ENCODE measurements around the gene PLA2G10. TPM values are rescaled to one million over a fixed set of nuclear protein-coding genes. Genes with fewer than 3 reads are reported as not detected.

The PLA2G10 gene
- total RNA-seq, 1 donor from 2014 or later: not detected

- no peaks in the 10 kb centered on the region for H3K36me3 ChIP-seq (ENCODE audit: insufficient read depth, low read length)
- H3K9ac ChIP-seq (ENCODE audit: low read length): no peak overlapping the region
- no peak overlapping the region for H3K4me3 Mint-ChIP-seq (ENCODE audit: unreplicated experiment)
- DNase-seq (ENCODE audit: low read depth): no peak
- H3K4me1 ChIP-seq (ENCODE audit: insufficient read depth, low read length): no peaks in the 10 kb centered on the region
- no peak overlapping the region for H3K27ac ChIP-seq (ENCODE audit: low read depth, low read length)
- no peak overlapping the region for H2AFZ ChIP-seq (ENCODE audit: low read depth, low read length)
- no peaks in the 10 kb centered on the region for H3K9me3 ChIP-seq (ENCODE audit: insufficient read depth, low read depth, low read length)
- no peak overlapping the region for H3K27ac Mint-ChIP-seq (ENCODE audit: unreplicated experiment)
- no peaks in the 10 kb centered on the region for H4K20me1 ChIP-seq (ENCODE audit: insufficient read depth, low read length)
- H3K36me3 Mint-ChIP-seq (ENCODE audit: low read depth, unreplicated experiment): no peaks in the 10 kb centered on the region
- no peaks in the 10 kb centered on the region for H3K4me1 Mint-ChIP-seq (ENCODE audit: low read depth, unreplicated experiment)
- TF ChIP-seq CTCF (IDR thresholded peaks at IDR 0.05; ENCODE audit: insufficient read depth, low read depth, low read length) (no peak), EZH2 (IDR thresholded peaks at IDR 0.05; ENCODE audit: insufficient read depth, low read length) (no peak)
- peaks cover 6% of the 10 kb centered on the region for H3K9me3 Mint-ChIP-seq (ENCODE audit: unreplicated experiment)
- H3K27me3 ChIP-seq (ENCODE audit: insufficient read depth, low read length): no peaks in the 10 kb centered on the region
- no peaks in the 10 kb centered on the region for H3K27me3 Mint-ChIP-seq (ENCODE audit: low read depth, unreplicated experiment)
- no peak overlapping the region for H3K4me2 ChIP-seq (ENCODE audit: low read length)
- H3K4me3 ChIP-seq (ENCODE audit: insufficient read depth, low read depth, low read length): no peak overlapping the region
- FAIRE-seq: no peak
- H3K79me2 ChIP-seq (ENCODE audit: insufficient read depth, low read length): no peaks in the 10 kb centered on the region
These were observed 15.2 kb downstream of the PLA2G10 start for GRCh38 chr16:14678748-14679497.

GRCh38 chr16:14677627-14678026 lies 16.5 kb downstream of the PLA2G10 start:
- no peak overlapping the region for H3K4me3 ChIP-seq (ENCODE audit: insufficient read depth, low read depth, low read length)
- H3K27ac ChIP-seq (ENCODE audit: low read depth, low read length): no peak overlapping the region
- DNase-seq (ENCODE audit: low read depth) (no peak), FAIRE-seq (no peak)
- H3K9me3 Mint-ChIP-seq (ENCODE audit: unreplicated experiment): peaks cover 3% of the 10 kb centered on the region
- H3K4me1 ChIP-seq (ENCODE audit: insufficient read depth, low read length): no peaks in the 10 kb centered on the region
- H3K79me2 ChIP-seq (ENCODE audit: insufficient read depth, low read length): no peaks in the 10 kb centered on the region
- no peaks in the 10 kb centered on the region for H3K36me3 Mint-ChIP-seq (ENCODE audit: low read depth, unreplicated experiment)
- no peak for TF ChIP-seq EZH2 (IDR thresholded peaks at IDR 0.05; ENCODE audit: insufficient read depth, low read length)
- TF ChIP-seq CTCF (IDR thresholded peaks at IDR 0.05; ENCODE audit: insufficient read depth, low read depth, low read length): no peak
- no peaks in the 10 kb centered on the region for H4K20me1 ChIP-seq (ENCODE audit: insufficient read depth, low read length)
- no peak overlapping the region for H3K4me3 Mint-ChIP-seq (ENCODE audit: unreplicated experiment)
- H3K9me3 ChIP-seq (ENCODE audit: insufficient read depth, low read depth, low read length): no peaks in the 10 kb centered on the region
- no peaks in the 10 kb centered on the region for H3K27me3 Mint-ChIP-seq (ENCODE audit: low read depth, unreplicated experiment)
- H3K27ac Mint-ChIP-seq (ENCODE audit: unreplicated experiment): no peak overlapping the region
- no peak overlapping the region for H3K4me2 ChIP-seq (ENCODE audit: low read length)
- no peaks in the 10 kb centered on the region for H3K36me3 ChIP-seq (ENCODE audit: insufficient read depth, low read length)
- no peaks in the 10 kb centered on the region for H3K27me3 ChIP-seq (ENCODE audit: insufficient read depth, low read length)
- no peak overlapping the region for H2AFZ ChIP-seq (ENCODE audit: low read depth, low read length)
- H3K4me1 Mint-ChIP-seq (ENCODE audit: low read depth, unreplicated experiment): no peaks in the 10 kb centered on the region
- no peak overlapping the region for H3K9ac ChIP-seq (ENCODE audit: low read length)

GRCh38 chr16:14676633-14677032 lies 17.5 kb downstream of the PLA2G10 start:
- H3K27me3 ChIP-seq (ENCODE audit: insufficient read depth, low read length): no peaks in the 10 kb centered on the region
- H3K27ac ChIP-seq (ENCODE audit: low read depth, low read length): no peak overlapping the region
- no peaks in the 10 kb centered on the region for H3K4me1 Mint-ChIP-seq (ENCODE audit: low read depth, unreplicated experiment)
- H3K9me3 ChIP-seq (ENCODE audit: insufficient read depth, low read depth, low read length): no peaks in the 10 kb centered on the region
- H3K36me3 ChIP-seq (ENCODE audit: insufficient read depth, low read length): no peaks in the 10 kb centered on the region
- no peaks in the 10 kb centered on the region for H4K20me1 ChIP-seq (ENCODE audit: insufficient read depth, low read length)
- H3K4me3 Mint-ChIP-seq (ENCODE audit: unreplicated experiment): no peak overlapping the region
- H3K4me3 ChIP-seq (ENCODE audit: insufficient read depth, low read depth, low read length): no peak overlapping the region
- H2AFZ ChIP-seq (ENCODE audit: low read depth, low read length): no peak overlapping the region
- no peaks in the 10 kb centered on the region for H3K27me3 Mint-ChIP-seq (ENCODE audit: low read depth, unreplicated experiment)
- no peak for FAIRE-seq
- no peak overlapping the region for H3K4me2 ChIP-seq (ENCODE audit: low read length)
- peaks cover 3% of the 10 kb centered on the region for H3K9me3 Mint-ChIP-seq (ENCODE audit: unreplicated experiment)
- DNase-seq (ENCODE audit: low read depth): no peak
- H3K36me3 Mint-ChIP-seq (ENCODE audit: low read depth, unreplicated experiment): no peaks in the 10 kb centered on the region
- TF ChIP-seq EZH2 (IDR thresholded peaks at IDR 0.05; ENCODE audit: insufficient read depth, low read length) (no peak), CTCF (IDR thresholded peaks at IDR 0.05; ENCODE audit: insufficient read depth, low read depth, low read length) (no peak)
- no peaks in the 10 kb centered on the region for H3K4me1 ChIP-seq (ENCODE audit: insufficient read depth, low read length)
- no peaks in the 10 kb centered on the region for H3K79me2 ChIP-seq (ENCODE audit: insufficient read depth, low read length)
- H3K9ac ChIP-seq (ENCODE audit: low read length): no peak overlapping the region
- H3K27ac Mint-ChIP-seq (ENCODE audit: unreplicated experiment): no peak overlapping the region
